ENCODE measurements around the gene CARF.

CARF gene

DNA sequence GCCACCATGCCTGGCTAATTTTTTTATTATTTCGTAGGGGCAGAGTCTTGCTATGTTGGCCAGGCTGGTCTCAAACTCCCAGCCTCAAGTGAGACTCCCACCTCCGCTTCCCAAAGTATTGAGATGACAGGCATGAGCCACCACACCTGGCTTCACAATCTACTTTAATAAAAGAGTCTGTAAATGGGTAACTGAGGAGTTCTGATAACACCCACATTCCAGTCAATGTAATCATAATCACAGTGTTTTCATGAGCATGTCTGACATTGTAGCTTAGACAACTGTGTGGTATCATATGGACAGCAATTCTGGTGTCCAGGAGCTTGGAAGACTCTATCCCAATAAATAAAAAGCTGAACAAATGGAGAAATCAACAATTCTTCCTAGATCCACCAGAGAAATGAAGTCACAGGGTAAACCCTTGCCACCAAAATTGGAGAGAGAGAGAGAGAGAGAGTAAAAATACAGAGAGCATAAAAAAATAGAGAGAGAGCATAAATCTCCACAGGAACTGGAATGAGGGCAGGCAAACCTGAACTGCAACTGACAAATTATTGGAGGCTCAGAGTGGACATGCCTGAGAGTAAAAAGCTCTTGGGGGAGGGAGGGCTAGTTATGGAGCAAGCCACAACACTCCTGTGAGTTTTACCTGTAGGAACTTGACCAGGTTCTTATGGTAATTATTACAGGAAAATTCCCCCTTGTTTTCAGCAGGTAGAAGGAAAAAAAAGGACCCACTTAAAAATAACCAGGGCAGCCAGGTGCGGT is 90.2 kb downstream of the CARF start:
- no peak for TF ChIP-seq SUZ12 (IDR thresholded peaks at IDR 0.05; ENCODE audit: extremely low read depth, insufficient read depth, insufficient read length)
- TF ChIP-seq ZNF274 (IDR thresholded peaks at IDR 0.05; ENCODE audit: low read depth, low read length): no peak
- TF ChIP-seq YY1 (IDR thresholded peaks at IDR 0.05; ENCODE audit: insufficient read depth, insufficient read length): no peak
- no peak overlapping the region for H3K9ac ChIP-seq (ENCODE audit: insufficient read length, low read depth)
- DNase-seq (ENCODE audit: low read depth, low spot score): no peak
- no peaks in the 10 kb centered on the region for H3K36me3 ChIP-seq (ENCODE audit: insufficient read depth, insufficient read length, low read length)
- no peaks in the 10 kb centered on the region for H3K4me1 ChIP-seq (ENCODE audit: insufficient read depth, insufficient read length)
- no peak overlapping the region for H3K4me3 ChIP-seq (ENCODE audit: insufficient read length, low read depth)
- no peaks in the 10 kb centered on the region; the same call in 1 of the 2 replicates for H3K9me3 ChIP-seq (ENCODE audit: insufficient read depth, low read length)
- H3K27me3 ChIP-seq (ENCODE audit: insufficient read depth, insufficient read length): no peaks in the 10 kb centered on the region

- no peak for DNase-seq (ENCODE audit: low read depth, low spot score)
- no peak for TF ChIP-seq YY1 (IDR thresholded peaks at IDR 0.05; ENCODE audit: insufficient read depth, insufficient read length)
- TF ChIP-seq SUZ12 (IDR thresholded peaks at IDR 0.05; ENCODE audit: extremely low read depth, insufficient read depth, insufficient read length): no peak
- TF ChIP-seq ZNF274 (IDR thresholded peaks at IDR 0.05; ENCODE audit: low read depth, low read length): no peak
- no peak overlapping the region for H3K9ac ChIP-seq (ENCODE audit: insufficient read length, low read depth)
- H3K4me3 ChIP-seq (ENCODE audit: insufficient read length, low read depth): no peak overlapping the region
- H3K27me3 ChIP-seq (ENCODE audit: insufficient read depth, insufficient read length): no peaks in the 10 kb centered on the region
- no peaks in the 10 kb centered on the region for H3K4me1 ChIP-seq (ENCODE audit: insufficient read depth, insufficient read length)
- H3K36me3 ChIP-seq (ENCODE audit: insufficient read depth, insufficient read length, low read length): no peaks in the 10 kb centered on the region
- no peaks in the 10 kb centered on the region; the same call in 1 of the 2 replicates for H3K9me3 ChIP-seq (ENCODE audit: insufficient read depth, low read length)
Observed at GRCh38 chr2:203003716-203004115, 91.6 kb downstream of the CARF start.

DNA sequence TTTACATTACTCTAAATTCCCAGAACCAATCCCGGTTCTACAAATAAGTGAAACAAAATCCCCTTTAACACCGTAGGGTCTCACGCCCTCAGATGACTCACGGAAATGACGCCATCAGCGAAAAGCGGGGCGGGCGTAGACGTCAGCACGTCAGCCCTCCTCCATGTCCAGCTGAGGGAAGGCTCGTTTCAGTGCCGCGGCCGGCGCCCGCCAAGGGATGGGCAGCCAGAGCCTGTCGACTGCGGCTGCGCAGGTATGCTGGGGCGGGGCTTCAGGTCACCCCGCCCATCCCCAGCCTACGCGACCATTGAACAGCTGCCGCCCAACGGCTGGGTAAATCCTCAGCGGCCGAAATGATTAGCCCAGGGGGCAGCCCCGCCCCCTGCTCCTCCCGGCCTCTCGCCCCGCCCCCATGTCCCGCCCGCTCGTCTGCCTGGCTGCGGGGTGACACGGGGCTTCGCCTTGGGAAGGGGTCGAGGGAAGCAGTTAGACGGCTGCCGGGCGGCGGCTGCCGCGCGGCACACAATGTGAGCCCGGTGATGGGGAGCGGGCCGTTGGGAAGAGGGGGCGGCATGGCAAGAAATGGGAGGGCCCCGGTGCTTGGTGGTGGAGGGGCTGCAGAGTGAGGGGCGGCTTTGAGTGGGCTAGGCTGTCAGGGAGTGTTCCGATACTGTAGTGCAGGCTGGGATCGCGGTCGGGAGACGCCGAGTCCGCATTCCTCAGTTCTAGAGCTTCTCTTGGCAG is 102.6 kb downstream of the CARF start, which contains the start of gene NBEAL1:
Gene NBEAL1, plus strand, starts transcription at position 420 of the 744 bp plus-strand sequence. CDS start 1,510 bp downstream, outside the sequence.
- no peaks in the 10 kb centered on the region for H3K4me1 ChIP-seq (ENCODE audit: insufficient read depth, insufficient read length)
- no peaks in the 10 kb centered on the region for H3K9me3 ChIP-seq (ENCODE audit: insufficient read depth, low read length)
- peak within 1 kb of the TSS; percentile 89 for H3K9ac ChIP-seq (ENCODE audit: insufficient read length, low read depth)
- peak; percentile 96 for DNase-seq (ENCODE audit: low read depth, low spot score)
- no peak for TF ChIP-seq SUZ12 (IDR thresholded peaks at IDR 0.05; ENCODE audit: extremely low read depth, insufficient read depth, insufficient read length)
- peak; percentile 27 for TF ChIP-seq YY1 (IDR thresholded peaks at IDR 0.05; ENCODE audit: insufficient read depth, insufficient read length)
- TF ChIP-seq ZNF274 (IDR thresholded peaks at IDR 0.05; ENCODE audit: low read depth, low read length): no peak
- H3K4me3 ChIP-seq (ENCODE audit: insufficient read length, low read depth): peak within 1 kb of the TSS; percentile 93
- peaks cover 8% of the 10 kb centered on the region for H3K36me3 ChIP-seq (ENCODE audit: insufficient read depth, insufficient read length, low read length)
- H3K27me3 ChIP-seq (ENCODE audit: insufficient read depth, insufficient read length): no peaks in the 10 kb centered on the region

- H3K9me3 ChIP-seq (ENCODE audit: insufficient read depth, low read length): no peaks in the 10 kb centered on the region
- no peaks in the 10 kb centered on the region for H3K27me3 ChIP-seq (ENCODE audit: insufficient read depth, insufficient read length)
- peaks cover 8% of the 10 kb centered on the region for H3K36me3 ChIP-seq (ENCODE audit: insufficient read depth, insufficient read length, low read length)
- H3K4me1 ChIP-seq (ENCODE audit: insufficient read depth, insufficient read length): no peaks in the 10 kb centered on the region
- peak overlapping the region; percentile 16 for H3K9ac ChIP-seq (ENCODE audit: insufficient read length, low read depth)
- no peak for TF ChIP-seq YY1 (IDR thresholded peaks at IDR 0.05; ENCODE audit: insufficient read depth, insufficient read length)
- no peak for TF ChIP-seq SUZ12 (IDR thresholded peaks at IDR 0.05; ENCODE audit: extremely low read depth, insufficient read depth, insufficient read length)
- no peak for TF ChIP-seq ZNF274 (IDR thresholded peaks at IDR 0.05; ENCODE audit: low read depth, low read length)
- H3K4me3 ChIP-seq (ENCODE audit: insufficient read length, low read depth): no peak overlapping the region
- DNase-seq (ENCODE audit: low read depth, low spot score): no peak
Observed at GRCh38 chr2:203016716-203017115, 104.6 kb downstream of the CARF start.

GRCh38 chr2:203018181-203018580 is 106.1 kb downstream of the CARF start:
- Histone ChIP-seq H3K4me1 (ENCODE audit: insufficient read depth, insufficient read length) (no peaks in the 10 kb centered on the region), H3K36me3 (ENCODE audit: insufficient read depth, insufficient read length, low read length) (peaks cover 8% of the 10 kb centered on the region), H3K9me3 (ENCODE audit: insufficient read depth, low read length) (no peaks in the 10 kb centered on the region), H3K4me3 (ENCODE audit: insufficient read length, low read depth) (no peak overlapping the region), H3K27me3 (ENCODE audit: insufficient read depth, insufficient read length) (no peaks in the 10 kb centered on the region), H3K9ac (ENCODE audit: insufficient read length, low read depth) (no peak overlapping the region)
- DNase-seq (ENCODE audit: low read depth, low spot score): no peak
- TF ChIP-seq ZNF274 (IDR thresholded peaks at IDR 0.05; ENCODE audit: low read depth, low read length) (no peak), YY1 (IDR thresholded peaks at IDR 0.05; ENCODE audit: insufficient read depth, insufficient read length) (no peak), SUZ12 (IDR thresholded peaks at IDR 0.05; ENCODE audit: extremely low read depth, insufficient read depth, insufficient read length) (no peak)

GRCh38 chr2:203019142-203019541 is 107.1 kb downstream of the CARF start:
- peaks cover 8% of the 10 kb centered on the region for H3K36me3 ChIP-seq (ENCODE audit: insufficient read depth, insufficient read length, low read length)
- H3K27me3 ChIP-seq (ENCODE audit: insufficient read depth, insufficient read length): no peaks in the 10 kb centered on the region
- H3K9me3 ChIP-seq (ENCODE audit: insufficient read depth, low read length): no peaks in the 10 kb centered on the region
- DNase-seq (ENCODE audit: low read depth, low spot score): no peak
- no peak overlapping the region for H3K9ac ChIP-seq (ENCODE audit: insufficient read length, low read depth)
- TF ChIP-seq SUZ12 (IDR thresholded peaks at IDR 0.05; ENCODE audit: extremely low read depth, insufficient read depth, insufficient read length): no peak
- no peak for TF ChIP-seq ZNF274 (IDR thresholded peaks at IDR 0.05; ENCODE audit: low read depth, low read length)
- no peak for TF ChIP-seq YY1 (IDR thresholded peaks at IDR 0.05; ENCODE audit: insufficient read depth, insufficient read length)
- H3K4me1 ChIP-seq (ENCODE audit: insufficient read depth, insufficient read length): no peaks in the 10 kb centered on the region
- H3K4me3 ChIP-seq (ENCODE audit: insufficient read length, low read depth): no peak overlapping the region

DNA sequence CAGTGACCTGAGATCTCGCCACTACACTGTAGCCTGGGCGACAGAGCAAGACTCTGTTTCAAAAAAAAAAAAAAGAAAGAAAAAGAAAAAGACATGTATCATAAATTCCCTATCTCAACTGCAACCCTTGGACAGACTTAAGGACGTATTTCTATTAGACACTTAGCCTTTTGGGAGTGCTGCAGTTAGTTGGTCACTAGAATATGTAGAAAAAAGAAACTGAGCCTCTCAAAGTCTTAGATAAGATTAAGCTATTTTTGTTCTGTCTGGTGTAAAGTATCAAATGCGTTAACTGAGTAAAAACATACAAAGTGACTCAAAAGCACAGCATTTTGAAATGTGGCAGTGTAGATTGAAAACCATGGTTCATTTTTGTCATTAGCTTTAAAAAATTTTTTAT is 109.9 kb downstream of the CARF start:
- Histone ChIP-seq H3K4me3 (ENCODE audit: insufficient read length, low read depth) (no peak overlapping the region), H3K27me3 (ENCODE audit: insufficient read depth, insufficient read length) (no peaks in the 10 kb centered on the region), H3K9ac (ENCODE audit: insufficient read length, low read depth) (no peak overlapping the region), H3K4me1 (ENCODE audit: insufficient read depth, insufficient read length) (no peaks in the 10 kb centered on the region), H3K36me3 (ENCODE audit: insufficient read depth, insufficient read length, low read length) (peaks cover 5% of the 10 kb centered on the region), H3K9me3 (ENCODE audit: insufficient read depth, low read length) (no peaks in the 10 kb centered on the region)
- DNase-seq (ENCODE audit: low read depth, low spot score): no peak
- TF ChIP-seq SUZ12 (IDR thresholded peaks at IDR 0.05; ENCODE audit: extremely low read depth, insufficient read depth, insufficient read length): no peak
